A549 (cell line): ENCODE results near the gene GIT2. TPM values are rescaled to one million over a fixed set of nuclear protein-coding genes. Genes with fewer than 3 reads are reported as not detected.
"Not testable (repeated sequence)": the region's sequence is repeated elsewhere in the genome, so short reads cannot be mapped to it uniquely, and the experiment has no call there.

ENCODE experiments used
- ATAC-seq, 2 experiments: fragments of 200-7000 bp in 1 of 2; fragments of >200 bp in 1 of 2; cut with Nextera tagmentation in 1 of 2; cut with Tn5 transposase in 1 of 2; 3 replicates each; pipeline versions ENCODE4 v1.8.0 to v1.9.1; 2018 to 2020; ENCODE audit warnings: mild to moderate bottlenecking in 1 of 2, moderate library complexity in 1 of 2
- CTCF ChIA-PET: fragments of 300-600 bp; sonication (Branson Sonifier 250); formaldehyde crosslinking; extraction: SDS; loops from one replicate; lab custom pipeline; 2021; ENCODE audit warnings: antibody characterized with exemption, inconsistent platforms; lab: Yijun Ruan, JAX
- POLR2A ChIA-PET: fragments of 350-600 bp; formaldehyde crosslinking; extraction: SDS; loops from one replicate; lab custom pipeline; 2021; ENCODE audit warnings: antibody characterized with exemption, inconsistent platforms; lab: Yijun Ruan, JAX
- DNase-seq, 2 experiments: peaks; one replicate each; pipeline versions ENCODE4 v3.0.0 to v3.0.0-alpha.2; 2011 to 2016; ENCODE audit warnings: low read depth in 1 of 2, low spot score in 1 of 2
- FAIRE-seq: peaks from 2 replicates; lab custom pipeline; 2011; peaks lifted over from hg19 to GRCh38; lab: Jason Lieb, UNC
- H3K27ac ChIP-seq, 2 experiments: fragments of >200 bp; sonication (Bioruptor Twin); formaldehyde crosslinking; 3 replicates each; pipeline ENCODE4 v1.5.1; 2016 to 2017
- H3K4me1 ChIP-seq: fragments of >200 bp; sonication (Bioruptor Twin); formaldehyde crosslinking; 3 replicates; pipeline ENCODE4 v1.6.1; 2016
- H3K4me2 ChIP-seq: fragments of >200 bp; sonication (Bioruptor Twin); formaldehyde crosslinking; 3 replicates; pipeline ENCODE4 v1.6.1; 2016
- H3K4me3 ChIP-seq: fragments of >200 bp; sonication (Bioruptor Twin); formaldehyde crosslinking; 3 replicates; pipeline ENCODE4 v1.5.1; 2016
- H3K9me3 ChIP-seq: fragments of >200 bp; sonication (Bioruptor Twin); formaldehyde crosslinking; 3 replicates; pipeline ENCODE4 v1.6.1; 2016
- CEBPB ChIP-seq, 2 experiments: fragments of >200 bp in 1 of 2; sonication (Bioruptor Twin) in 1 of 2; formaldehyde crosslinking in 1 of 2; IDR thresholded peaks; 2 replicates each; pipeline ENCODE4 v1.6.1; 2012 to 2016
- CHD2 ChIP-seq: fragments of 150-350 bp; IDR thresholded peaks from 2 replicates; pipeline ENCODE4 v1.6.1; 2014; ENCODE audit warnings: low read length; ENCODE audit not compliant: partially characterized antibody
- CHD4 ChIP-seq: fragments of 200-600 bp; sonication (generic); IDR thresholded peaks from 2 replicates; pipeline ENCODE4 v1.6.1; 2016; ENCODE audit warnings: antibody characterized with exemption, mild to moderate bottlenecking, borderline replicate concordance
- CTCF ChIP-seq: fragments of >200 bp; sonication (Bioruptor Twin); formaldehyde crosslinking; IDR thresholded peaks from 3 replicates; pipeline ENCODE4 v1.5.1; 2016
- E2F6 ChIP-seq: IDR thresholded peaks from 2 replicates; pipeline ENCODE4 v1.6.1; 2012; ENCODE audit warnings: low read depth, borderline replicate concordance
- EHMT2 ChIP-seq: fragments of 200-600 bp; sonication (generic); IDR thresholded peaks from 2 replicates; pipeline ENCODE4 v1.6.1; 2016; ENCODE audit warnings: antibody characterized with exemption, low read depth, mild to moderate bottlenecking, moderate library complexity
- ESRRA ChIP-seq: fragments of 150-350 bp; IDR thresholded peaks from 2 replicates; pipeline ENCODE4 v1.6.1; 2014; ENCODE audit warnings: mild to moderate bottlenecking, low read length, borderline replicate concordance
- HOXB5 ChIP-seq: fragments of 250-450 bp; sonication (Bioruptor Pico); IDR thresholded peaks from 2 replicates; pipeline ENCODE4 v1.5.0; 2020; ENCODE audit warnings: mild to moderate bottlenecking, moderate library complexity
- JUN ChIP-seq, 2 experiments: fragments of >200 bp; sonication (Bioruptor Twin); formaldehyde crosslinking; IDR thresholded peaks; 2 replicates in 1 of 2; 3 replicates in 1 of 2; pipeline ENCODE4 v1.6.1; 2016 to 2017
- KDM1A ChIP-seq: fragments of 200-600 bp; sonication (generic); IDR thresholded peaks from 2 replicates; pipeline ENCODE4 v1.6.1; 2016; ENCODE audit warnings: low read depth, mild to moderate bottlenecking
- MAFK ChIP-seq: fragments of 450-650 bp; IDR thresholded peaks from 2 replicates; pipeline ENCODE4 v1.6.1; 2014; ENCODE audit not compliant: partially characterized antibody
- PHF8 ChIP-seq: fragments of 200-600 bp; sonication (generic); IDR thresholded peaks from 2 replicates; pipeline ENCODE4 v1.6.1; 2016; ENCODE audit warnings: low read depth, mild to moderate bottlenecking, antibody characterized with exemption, moderate library complexity, borderline replicate concordance
- POLR2AphosphoS2 ChIP-seq: conservative IDR thresholded peaks from 2 replicates; pipeline ENCODE4 v1.6.1; 2012; ENCODE audit warnings: low read length, improper control_type of control experiment, inconsistent platforms
- RAD21 ChIP-seq, 2 experiments: fragments of >200 bp in 1 of 2; sonication (Bioruptor Twin) in 1 of 2; formaldehyde crosslinking in 1 of 2; IDR thresholded peaks in 1 of 2; conservative IDR thresholded peaks in 1 of 2; 2 replicates in 1 of 2; 3 replicates in 1 of 2; pipeline ENCODE4 v1.6.1; 2012 to 2018; ENCODE audit warnings: inconsistent platforms in 1 of 2
- SREBF2 ChIP-seq: fragments of 450-650 bp; IDR thresholded peaks from 2 replicates; pipeline ENCODE4 v1.6.1; 2014; ENCODE audit warnings: mild to moderate bottlenecking, moderate library complexity
- ZSCAN20 ChIP-seq: fragments of 250-450 bp; sonication (Bioruptor Pico); IDR thresholded peaks from 2 replicates; pipeline ENCODE4 v1.8.0; 2022; ENCODE audit warnings: mild to moderate bottlenecking, moderate library complexity
- WGBS: methylation state at CpG from one replicate; pipeline ENCODE4 v1.1.6; 2017; ENCODE audit errors: missing lambda C conversion rate; 5-methylcytosine and 5-hydroxymethylcytosine counted together
- polyA plus RNA-seq, 4 experiments: library from polyadenylated mRNA; depleted of rRNA in 3 of 4; stranded (reverse); fragments of >200 nt; fragmentation: RNase III in 1 of 4; extraction: RNeasy Plus Mini Kit Qiagen cat#74134 plus additional on column Dnase treatment in 1 of 4; gene quantifications; 2 replicates in 3 of 4; 3 replicates in 1 of 4; pipeline ENCODE4 v1.2.3, GENCODE V29; 2011 to 2017
- TF ChIP-seq, protein P1 (sequence below): fragments of >200 bp; sonication (Bioruptor Twin); formaldehyde crosslinking; IDR thresholded peaks from 3 replicates; pipeline ENCODE4 v1.6.1; 2016
- TF ChIP-seq, protein P2 (sequence below): fragments of 150-350 bp; IDR thresholded peaks from 2 replicates; pipeline ENCODE4 v1.6.1; 2014; ENCODE audit warnings: low read depth, mild to moderate bottlenecking, low read length

The GIT2 gene
- polyA plus RNA-seq, 2 of the 4 experiments (the other 2 are of a cell fraction): 18.5 to 38.0 TPM

- DNase-seq: no peak
- Histone ChIP-seq H3K4me2 (no peak overlapping the region), H3K4me1 (peaks cover 8% of the 10 kb centered on the region; the same call in 2 of the 3 replicates), H3K9me3 (no peaks in the 10 kb centered on the region), H3K4me3 (no peak overlapping the region), H3K27ac (no peak overlapping the region)
- ATAC-seq: no peak
- ChIA-PET POLR2A (no interaction called here), CTCF (interaction anchor here (1.2 to 1.3 kb wide), 2 partner anchors 9 to 25 kb away, joined by 3 read pairs; no protein-coding TSS in a partner anchor)
- 91% methylated on average over 4 of the region's 4 CpGs for WGBS
- FAIRE-seq: no peak
- TF ChIP-seq E2F6 (no peak), CEBPB (IDR thresholded peaks at IDR 0.05) (peak in 1 of 2 experiments; percentile 66; a peak in 2 of 4 replicates)
Observed at GRCh38 chr12:110012659-110013058, 16.5 kb upstream of the GIT2 start.

DNA sequence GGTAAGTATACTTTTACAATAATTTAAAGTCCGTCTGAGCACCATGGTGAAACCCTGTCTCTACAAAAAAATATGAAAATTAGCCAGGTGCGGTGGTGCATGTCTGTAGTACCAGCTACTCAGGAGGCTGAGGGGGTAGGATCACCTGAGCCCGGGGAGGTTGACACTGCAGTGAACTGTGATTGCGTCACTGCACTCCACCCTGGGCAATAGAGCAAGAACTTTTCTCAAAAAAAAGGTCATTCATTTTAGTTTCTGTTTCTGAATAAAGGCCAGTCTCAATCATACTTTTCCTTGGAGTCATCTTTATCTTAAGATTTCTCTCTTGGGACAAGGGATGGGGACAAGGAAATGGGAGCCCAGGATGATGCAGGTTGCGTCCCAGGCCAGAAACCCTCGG is 16.0 kb upstream of the GIT2 start:
- H3K4me3 ChIP-seq: no peak overlapping the region
- H3K4me2 ChIP-seq: no peak overlapping the region
- ATAC-seq (no peak), FAIRE-seq (no peak), DNase-seq (no peak)
- WGBS: 85% methylated on average over 6 of the region's 6 CpGs
- POLR2A ChIA-PET: no interaction called here
- TF ChIP-seq CTCF: no peak
- TF ChIP-seq CEBPB (IDR thresholded peaks at IDR 0.05): peak in 1 of 2 experiments; percentile 66; a peak in 3 of 4 replicates
- TF ChIP-seq KDM1A: no peak
- no peak for TF ChIP-seq EHMT2
- H3K9me3 ChIP-seq: no peaks in the 10 kb centered on the region
- no peak overlapping the region for H3K27ac ChIP-seq
- CTCF ChIA-PET: no interaction called here
- peaks cover 8% of the 10 kb centered on the region; the same call in 2 of the 3 replicates for H3K4me1 ChIP-seq

GRCh38 chr12:110010853-110011723 is 14.9 kb upstream of the GIT2 start:
- FAIRE-seq (no peak), ATAC-seq (no peak), DNase-seq (no peak)
- ChIA-PET CTCF (interaction anchor here (0.6 to 1.2 kb wide), 3 partner anchors 11 to 1811 kb away, joined by 3 to 5 read pairs (median 4); no protein-coding TSS in a partner anchor), POLR2A (no interaction called here)
- Histone ChIP-seq H3K4me2 (no peak overlapping the region), H3K4me3 (no peak overlapping the region), H3K4me1 (peaks cover 8% of the 10 kb centered on the region; the same call in 2 of the 3 replicates), H3K27ac (no peak overlapping the region), H3K9me3 (no peaks in the 10 kb centered on the region)
- TF ChIP-seq, protein P1, sequence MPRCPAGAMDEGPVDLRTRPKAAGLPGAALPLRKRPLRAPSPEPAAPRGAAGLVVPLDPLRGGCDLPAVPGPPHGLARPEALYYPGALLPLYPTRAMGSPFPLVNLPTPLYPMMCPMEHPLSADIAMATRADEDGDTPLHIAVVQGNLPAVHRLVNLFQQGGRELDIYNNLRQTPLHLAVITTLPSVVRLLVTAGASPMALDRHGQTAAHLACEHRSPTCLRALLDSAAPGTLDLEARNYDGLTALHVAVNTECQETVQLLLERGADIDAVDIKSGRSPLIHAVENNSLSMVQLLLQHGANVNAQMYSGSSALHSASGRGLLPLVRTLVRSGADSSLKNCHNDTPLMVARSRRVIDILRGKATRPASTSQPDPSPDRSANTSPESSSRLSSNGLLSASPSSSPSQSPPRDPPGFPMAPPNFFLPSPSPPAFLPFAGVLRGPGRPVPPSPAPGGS: no peak
- 91% methylated on average over 13 of the region's 13 CpGs for WGBS

DNA sequence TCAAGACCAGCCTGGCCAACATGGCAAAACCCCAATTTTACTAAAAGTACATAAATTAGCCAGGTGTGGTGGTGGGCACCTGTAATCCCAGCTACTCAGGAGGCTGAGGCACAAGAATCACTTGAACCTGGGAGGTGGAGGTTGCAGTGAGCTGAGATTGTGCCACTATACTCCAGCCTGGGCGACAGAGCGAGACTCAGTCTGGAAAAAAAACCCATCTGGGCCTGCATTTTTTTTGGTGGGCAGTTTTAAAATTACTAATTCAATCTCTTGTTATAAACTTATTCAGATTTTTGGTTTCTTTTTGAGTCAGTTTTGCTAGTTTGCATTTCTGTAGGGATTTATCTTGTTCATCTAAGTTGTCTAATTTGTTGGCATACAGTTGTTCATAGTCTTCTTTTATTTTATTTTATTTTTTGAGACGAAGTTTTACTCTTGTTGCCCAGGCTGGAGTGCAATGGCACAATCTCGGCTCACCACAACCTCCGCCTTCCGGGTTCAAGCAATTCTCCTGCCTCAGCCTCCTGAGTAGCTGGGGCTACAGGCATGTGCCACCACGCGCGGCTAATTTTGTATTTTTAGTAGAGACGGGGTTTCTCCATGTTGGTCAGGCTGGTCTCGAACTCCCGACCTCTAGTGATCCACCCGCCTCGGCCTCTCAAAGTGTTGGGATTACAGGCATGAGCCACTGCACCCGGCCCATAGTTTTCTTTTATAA is 12.7 kb upstream of the GIT2 start:
- ATAC-seq, CTCF ChIA-PET, H3K27ac ChIP-seq, H3K4me3 ChIP-seq, H3K4me1 ChIP-seq, H3K4me2 ChIP-seq, POLR2A ChIA-PET, H3K9me3 ChIP-seq, FAIRE-seq, DNase-seq: not testable (repeated sequence)
- WGBS: 88% methylated on average over 15 of the region's 15 CpGs

DNA sequence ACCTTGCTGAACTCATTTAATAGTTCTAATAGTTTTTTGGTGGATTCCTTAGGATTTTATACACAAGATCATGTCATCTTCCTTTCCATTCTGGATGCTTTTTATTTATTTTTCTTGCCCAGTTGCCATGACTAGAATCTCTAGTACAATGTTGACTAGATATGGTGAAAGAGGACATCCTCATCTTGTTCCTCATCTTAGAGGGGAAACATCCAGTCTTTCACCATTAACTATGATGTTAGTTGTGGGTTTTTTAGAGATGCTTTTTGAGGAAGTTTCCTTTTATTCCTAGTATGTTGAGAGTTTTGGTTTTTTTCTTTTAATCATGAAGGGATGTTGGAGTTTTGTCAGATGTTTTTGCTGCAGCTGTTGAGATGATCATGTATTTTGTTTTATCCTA is 11.7 kb upstream of the GIT2 start:
- peaks cover 8% of the 10 kb centered on the region; the same call in 2 of the 3 replicates for H3K4me1 ChIP-seq
- no peaks in the 10 kb centered on the region for H3K9me3 ChIP-seq
- DNase-seq: no peak
- no peak overlapping the region for H3K4me3 ChIP-seq
- no peak for FAIRE-seq
- ChIA-PET CTCF (interaction anchor here (1.5 kb wide), 1 partner anchor 29 kb away, joined by 3 read pairs; no protein-coding TSS in a partner anchor), POLR2A (no interaction called here)
- no peak overlapping the region for H3K4me2 ChIP-seq
- ATAC-seq: no peak
- H3K27ac ChIP-seq: no peak overlapping the region
- TF ChIP-seq RAD21 (conservative IDR thresholded peaks at IDR 0.05 in 1 of 2, IDR thresholded peaks at IDR 0.05 in 1 of 2) (no peak), ESRRA (no peak), PHF8 (no peak), CHD4 (no peak), HOXB5 (no peak), MAFK (no peak), SREBF2 (no peak), ZSCAN20 (CRISPR knock-in tag) (no peak), JUN (IDR thresholded peaks at IDR 0.05) (no peak), POLR2AphosphoS2 (no peak), CHD2 (no peak)
- TF ChIP-seq, protein P2, sequence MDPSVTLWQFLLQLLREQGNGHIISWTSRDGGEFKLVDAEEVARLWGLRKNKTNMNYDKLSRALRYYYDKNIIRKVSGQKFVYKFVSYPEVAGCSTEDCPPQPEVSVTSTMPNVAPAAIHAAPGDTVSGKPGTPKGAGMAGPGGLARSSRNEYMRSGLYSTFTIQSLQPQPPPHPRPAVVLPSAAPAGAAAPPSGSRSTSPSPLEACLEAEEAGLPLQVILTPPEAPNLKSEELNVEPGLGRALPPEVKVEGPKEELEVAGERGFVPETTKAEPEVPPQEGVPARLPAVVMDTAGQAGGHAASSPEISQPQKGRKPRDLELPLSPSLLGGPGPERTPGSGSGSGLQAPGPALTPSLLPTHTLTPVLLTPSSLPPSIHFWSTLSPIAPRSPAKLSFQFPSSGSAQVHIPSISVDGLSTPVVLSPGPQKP: no peak
